Endodermal cell (in vitro differentiated cells): Measurements from ENCODE around the gene MDM1. TPM values are rescaled to one million over a fixed set of nuclear protein-coding genes. Genes with fewer than 3 reads are reported as not detected.

Experiments
- DNase-seq: peaks from one replicate; pipeline ENCODE4 v3.0.0-alpha.2; 2017
- H3K27ac ChIP-seq: 2 replicates; pipeline ENCODE4 v1.5.1; 2013; ENCODE audit warnings: mild to moderate bottlenecking, low read depth, low read length, moderate library complexity
- H3K27me3 ChIP-seq: 2 replicates; pipeline ENCODE4 v1.6.1; 2013; ENCODE audit warnings: mild to moderate bottlenecking, low read length, moderate library complexity; ENCODE audit not compliant: insufficient read depth, control insufficient read depth, poor library complexity, severe bottlenecking
- H3K36me3 ChIP-seq: 2 replicates; pipeline ENCODE4 v1.7.0; 2013; ENCODE audit warnings: mild to moderate bottlenecking, low read length, moderate library complexity; ENCODE audit not compliant: control insufficient read depth, insufficient read depth
- H3K4me1 ChIP-seq: one replicate; pipeline ENCODE4 v1.7.0; 2013; ENCODE audit warnings: low read length; ENCODE audit not compliant: control insufficient read depth, insufficient read depth
- H3K4me3 ChIP-seq: 2 replicates; pipeline ENCODE4 v1.5.1; 2013; ENCODE audit warnings: mild to moderate bottlenecking, low read length, moderate library complexity
- H3K9ac ChIP-seq: 2 replicates; pipeline ENCODE4 v1.6.1; 2013; ENCODE audit warnings: mild to moderate bottlenecking, low read length, moderate library complexity; ENCODE audit not compliant: poor library complexity, severe bottlenecking; ENCODE audit errors: extremely low read depth
- H3K9me3 ChIP-seq: 2 replicates; pipeline ENCODE4 v1.6.1; 2013; ENCODE audit warnings: mild to moderate bottlenecking, low read length, moderate library complexity; ENCODE audit not compliant: control insufficient read depth
- H3K27ac Mint-ChIP-seq: 2 replicates; pipeline ENCODE4 v1.8.0; 2020; ENCODE audit warnings: mixed read lengths
- H3K27me3 Mint-ChIP-seq: 2 replicates; pipeline ENCODE4 v1.8.0; 2021; ENCODE audit warnings: mild to moderate bottlenecking, mixed read lengths; ENCODE audit not compliant: insufficient read depth
- H3K36me3 Mint-ChIP-seq: 2 replicates; pipeline ENCODE4 v1.8.0; 2020; ENCODE audit warnings: low read depth, mixed read lengths
- H3K4me1 Mint-ChIP-seq: 2 replicates; pipeline ENCODE4 v1.8.0; 2020; ENCODE audit warnings: mixed read lengths
- H3K4me3 Mint-ChIP-seq: 2 replicates; pipeline ENCODE4 v1.8.0; 2020; ENCODE audit warnings: mild to moderate bottlenecking, moderate library complexity, mixed read lengths
- H3K9me3 Mint-ChIP-seq: 2 replicates; pipeline ENCODE4 v1.8.0; 2020; ENCODE audit warnings: mild to moderate bottlenecking, mixed read lengths
- CTCF ChIP-seq: fragments of 200-600 bp; sonication (generic); conservative IDR thresholded peaks from 2 replicates; pipeline ENCODE4 v1.5.0; 2021; ENCODE audit warnings: antibody characterized with exemption, mild to moderate bottlenecking
- WGBS, 2 experiments: methylation state at CpG; one replicate each; pipeline versions ENCODE4 v1.1.5 to v1.1.7; 2013; ENCODE audit warnings: missing lambda C conversion rate in 2 of 2, mixed read lengths in 1 of 2; ENCODE audit not compliant: insufficient coverage in 1 of 2, insufficient read length in 1 of 2; 5-methylcytosine and 5-hydroxymethylcytosine counted together
- total RNA-seq, 2 donors: library from RNA; stranded (reverse); fragmentation: NEBNext Ultra II Directional in 1 of 2; extraction: Animal tissue kit (Norgen Biotek cat#: 25700) in 1 of 2; gene quantifications; 2 replicates in 1 of 2; 3 replicates in 1 of 2; pipeline ENCODE4 v1.2.1, GENCODE V29; 2021

MDM1 gene
- total RNA-seq, 2 donors from 2014 or later = 20.2 to 21.2 TPM

- peaks cover 12% of the 10 kb centered on the region for H3K4me1 Mint-ChIP-seq
- no peak overlapping the region for H3K27ac ChIP-seq
- H3K9me3 Mint-ChIP-seq = no peaks in the 10 kb centered on the region
- TF ChIP-seq CTCF = no peak
- H3K9me3 ChIP-seq = no peaks in the 10 kb centered on the region
- no peak overlapping the region for H3K9ac ChIP-seq
- no peaks in the 10 kb centered on the region for H3K27me3 ChIP-seq
- no peak overlapping the region for H3K27ac Mint-ChIP-seq
- H3K4me3 ChIP-seq = no peak overlapping the region
- WGBS, 2 experiments = 31 to 50% methylated on average over 1 to 2 of the region's 2 CpGs
- no peak overlapping the region for H3K4me3 Mint-ChIP-seq
- H3K36me3 ChIP-seq = no peaks in the 10 kb centered on the region
- peak; percentile 61 for DNase-seq
- H3K27me3 Mint-ChIP-seq = peaks cover 11% of the 10 kb centered on the region
- H3K4me1 ChIP-seq = peaks cover 4% of the 10 kb centered on the region
- H3K36me3 Mint-ChIP-seq = no peaks in the 10 kb centered on the region
Measured at GRCh38 chr12:68344126-68344525, 12.0 kb upstream of the MDM1 start.

- Histone ChIP-seq H3K27me3 (no peaks in the 10 kb centered on the region), H3K27ac (no peak overlapping the region), H3K4me3 (no peak overlapping the region), H3K36me3 (no peaks in the 10 kb centered on the region), H3K4me1 (peaks cover 4% of the 10 kb centered on the region), H3K9ac (no peak overlapping the region), H3K9me3 (no peaks in the 10 kb centered on the region)
- Mint-ChIP-seq H3K9me3 (no peaks in the 10 kb centered on the region), H3K4me3 (no peak overlapping the region), H3K27ac (no peak overlapping the region), H3K4me1 (peaks cover 12% of the 10 kb centered on the region), H3K27me3 (peaks cover 12% of the 10 kb centered on the region), H3K36me3 (no peaks in the 10 kb centered on the region)
- WGBS, 2 experiments = 87 to 92% methylated on average over 1 to 3 of the region's 3 CpGs
- DNase-seq = no peak
- no peak for TF ChIP-seq CTCF
Measured at GRCh38 chr12:68342966-68343365, 10.8 kb upstream of the MDM1 start.

DNA sequence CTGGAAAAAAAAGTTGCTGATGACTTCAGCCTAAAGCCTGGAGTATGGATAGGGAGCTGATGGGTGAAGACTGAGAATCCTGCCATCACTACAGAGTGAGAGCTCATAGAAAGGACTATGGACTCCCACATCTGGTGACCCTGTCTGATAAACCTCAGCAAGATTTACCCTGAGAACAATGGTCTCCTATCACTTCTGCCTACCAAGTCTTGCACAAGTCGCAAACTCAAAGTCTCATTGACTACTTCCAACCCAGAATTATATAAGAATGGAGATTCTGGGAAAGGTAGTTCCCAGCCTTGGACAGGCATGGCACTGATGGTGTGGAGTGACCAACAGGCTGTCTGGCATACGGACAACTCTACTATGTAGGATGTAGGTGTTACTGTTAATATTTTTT lies 9.7 kb upstream of the MDM1 start:
- Mint-ChIP-seq H3K9me3 (no peaks in the 10 kb centered on the region), H3K4me1 (peaks cover 12% of the 10 kb centered on the region), H3K4me3 (no peak overlapping the region), H3K27me3 (peaks cover 12% of the 10 kb centered on the region), H3K36me3 (no peaks in the 10 kb centered on the region), H3K27ac (no peak overlapping the region)
- no peak overlapping the region for H3K9ac ChIP-seq
- TF ChIP-seq CTCF = no peak
- H3K27ac ChIP-seq = no peak overlapping the region
- H3K4me3 ChIP-seq = no peak overlapping the region
- peaks cover 4% of the 10 kb centered on the region for H3K4me1 ChIP-seq
- no peaks in the 10 kb centered on the region for H3K9me3 ChIP-seq
- H3K27me3 ChIP-seq = no peaks in the 10 kb centered on the region
- WGBS, 2 experiments = 100% methylated on average over 2 of the region's 2 CpGs; no CpG with 5 or more reads in 1 of the 2 experiments
- no peak for DNase-seq
- H3K36me3 ChIP-seq = no peaks in the 10 kb centered on the region
